Large intestine (tissue), 3 donors: Measurements from ENCODE around the gene TMEM135. TPM values are rescaled to one million over a fixed set of nuclear protein-coding genes. Genes with fewer than 3 reads are reported as not detected.
"Not testable (repeated sequence)": the region's sequence is repeated elsewhere in the genome, so short reads cannot be mapped to it uniquely, and the experiment has no call there.

ENCODE experiments used
- DNase-seq, 2 donors: peaks; one replicate each; pipeline versions ENCODE4 v3.0.0 to v3.0.0-alpha.2; 2013
- H3K27ac ChIP-seq: one replicate; pipeline ENCODE4 v1.5.1; 2013; ENCODE audit warnings: low read length
- H3K27me3 ChIP-seq: 2 replicates; pipeline ENCODE4 v1.6.1; 2013; ENCODE audit warnings: low read length; ENCODE audit not compliant: control insufficient read depth, insufficient read depth
- H3K36me3 ChIP-seq: 2 replicates; pipeline ENCODE4 v1.6.1; 2013; ENCODE audit warnings: low read length; ENCODE audit not compliant: control insufficient read depth, insufficient read depth
- H3K4me1 ChIP-seq: one replicate; pipeline ENCODE4 v1.6.1; 2013; ENCODE audit warnings: low read length; ENCODE audit not compliant: control insufficient read depth, insufficient read depth
- H3K4me3 ChIP-seq: one replicate; pipeline ENCODE4 v1.5.1; 2013; ENCODE audit warnings: low read length
- H3K9me3 ChIP-seq: one replicate; pipeline ENCODE4 v1.6.1; 2013; ENCODE audit warnings: mild to moderate bottlenecking, low read depth, low read length, moderate library complexity; ENCODE audit not compliant: control insufficient read depth
- WGBS: methylation state at CpG from one replicate; pipeline ENCODE4 v1.1.5; 2013; ENCODE audit warnings: low lambda C conversion rate; ENCODE audit not compliant: insufficient coverage; 5-methylcytosine and 5-hydroxymethylcytosine counted together
- polyA plus RNA-seq: library from polyadenylated mRNA; unstranded; fragments of 120-200 nt; gene quantifications from one replicate; pipeline ENCODE4 v1.2.1, GENCODE V29; 2013

The TMEM135 gene
- polyA plus RNA-seq, 1 donor: 19.9 TPM

DNA sequence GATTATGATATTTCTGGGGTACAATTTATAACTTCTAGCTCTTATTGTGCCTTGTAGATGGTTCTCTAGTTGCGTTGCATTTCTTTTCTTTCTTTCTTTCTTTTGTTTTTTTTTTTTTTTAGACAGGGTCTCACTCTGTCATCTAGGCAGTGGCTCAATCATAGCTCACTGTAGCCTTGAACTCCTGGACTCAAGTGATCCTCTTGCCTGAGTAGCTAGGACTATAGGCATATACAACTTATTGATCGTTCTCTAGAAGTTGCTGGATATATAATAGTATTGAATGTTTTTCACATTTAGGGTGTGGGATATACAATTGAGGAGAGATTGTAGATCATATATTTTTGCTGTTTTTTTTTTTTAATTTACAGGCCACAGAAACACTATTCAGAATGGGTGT, 119.2 kb downstream of the TMEM135 start:
- no peak for DNase-seq
- WGBS: 100% methylated on average over 2 of the region's 2 CpGs

DNA sequence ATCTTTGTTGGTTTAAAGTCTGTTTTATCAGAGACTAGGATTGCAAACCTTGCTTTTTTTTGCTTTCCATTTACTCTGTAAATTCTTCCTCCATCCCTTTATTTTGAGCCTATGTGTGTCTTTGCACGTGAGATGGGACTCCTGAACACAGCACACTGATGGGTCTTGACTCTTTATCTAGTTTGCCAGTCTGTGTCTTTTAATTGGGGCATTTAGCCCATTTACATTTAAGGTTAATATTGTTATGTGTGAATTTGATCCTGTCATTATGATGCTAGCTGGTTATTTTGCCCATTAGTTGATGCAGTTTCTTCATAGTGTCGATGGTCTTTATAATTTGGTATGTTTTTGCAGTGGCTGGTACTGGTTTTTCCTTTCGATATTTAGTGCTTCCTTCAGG, 131.3 kb downstream of the TMEM135 start:
- not testable (repeated sequence) for H3K4me3 ChIP-seq, H3K27ac ChIP-seq, H3K4me1 ChIP-seq, H3K36me3 ChIP-seq, H3K9me3 ChIP-seq, DNase-seq, H3K27me3 ChIP-seq
- WGBS: 100% methylated on average over 2 of the region's 3 CpGs

More for the DNA sequence above, 119.2 kb downstream of the TMEM135 start:
- Histone ChIP-seq H3K27ac (no peak overlapping the region), H3K4me3 (no peak overlapping the region), H3K36me3 (no peaks in the 10 kb centered on the region), H3K4me1 (no peaks in the 10 kb centered on the region), H3K27me3 (no peaks in the 10 kb centered on the region), H3K9me3 (no peaks in the 10 kb centered on the region)

DNA sequence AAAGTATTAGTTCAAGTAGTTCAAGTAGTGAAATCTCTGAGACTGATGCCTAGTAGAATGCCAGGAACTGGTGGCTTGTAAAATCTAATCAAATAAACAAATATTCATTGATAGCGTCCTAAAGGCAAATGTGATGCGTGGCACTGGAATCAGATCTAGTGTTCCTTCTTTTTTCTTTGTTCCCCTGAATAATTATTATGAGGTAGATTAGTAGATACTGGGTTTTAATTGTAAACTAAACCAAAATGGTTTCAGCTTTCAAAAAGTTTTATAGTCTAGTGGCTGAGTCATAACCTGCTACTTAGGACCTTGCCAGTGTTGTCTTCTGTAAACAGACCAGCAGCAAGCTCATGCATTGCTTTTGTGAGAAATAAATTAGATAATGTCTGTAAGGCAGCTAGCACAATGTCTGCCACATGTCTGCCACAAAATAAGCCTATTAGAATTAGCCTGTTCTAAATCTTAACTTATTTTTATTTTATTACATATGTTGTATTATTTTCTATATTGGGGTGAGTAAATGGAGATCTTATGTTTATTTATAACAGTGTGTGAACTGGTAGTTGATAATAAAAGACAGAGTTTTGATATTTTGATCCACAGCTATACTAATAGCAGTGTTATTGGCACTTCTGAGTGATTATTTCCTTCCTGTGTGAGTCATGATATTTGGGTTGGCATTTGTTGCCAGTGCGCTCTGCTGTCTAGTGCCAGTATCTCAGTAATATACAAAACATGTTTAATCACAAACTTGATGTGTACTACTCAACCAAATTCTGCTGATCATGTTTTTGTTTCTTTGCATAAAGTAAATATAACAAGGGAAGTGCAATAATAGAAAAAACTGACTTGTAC, 135.7 kb downstream of the TMEM135 start:
- H3K36me3 ChIP-seq: no peaks in the 10 kb centered on the region
- no peak overlapping the region for H3K4me3 ChIP-seq
- H3K9me3 ChIP-seq: peaks cover 3% of the 10 kb centered on the region
- H3K27me3 ChIP-seq: no peaks in the 10 kb centered on the region
- no peak overlapping the region for H3K27ac ChIP-seq
- no peaks in the 10 kb centered on the region for H3K4me1 ChIP-seq
- 94% methylated on average over 2 of the region's 3 CpGs for WGBS
- DNase-seq: no peak

DNA sequence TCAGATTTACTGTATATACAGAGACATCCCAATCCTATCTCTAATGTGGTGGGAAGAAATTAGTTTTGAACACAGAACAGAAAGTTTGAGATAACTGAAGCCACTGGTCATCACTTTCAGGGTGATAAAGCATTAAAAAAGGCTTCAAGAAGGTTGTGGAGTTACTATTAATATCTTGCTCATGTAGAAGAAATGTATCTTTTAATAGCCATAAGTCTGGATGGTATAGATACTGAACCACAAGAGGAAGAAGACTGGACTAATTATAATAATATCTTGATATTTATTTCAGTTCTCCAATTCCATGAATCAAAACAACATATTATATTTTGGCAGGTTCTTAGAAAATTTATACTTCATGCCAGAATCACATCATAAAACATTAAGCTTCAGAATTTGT, 137.1 kb downstream of the TMEM135 start:
- no peaks in the 10 kb centered on the region for H3K36me3 ChIP-seq
- no peaks in the 10 kb centered on the region for H3K27me3 ChIP-seq
- H3K4me3 ChIP-seq: no peak overlapping the region
- H3K27ac ChIP-seq: no peak overlapping the region
- H3K4me1 ChIP-seq: no peaks in the 10 kb centered on the region
- peaks cover 4% of the 10 kb centered on the region for H3K9me3 ChIP-seq
- DNase-seq: no peak

DNA sequence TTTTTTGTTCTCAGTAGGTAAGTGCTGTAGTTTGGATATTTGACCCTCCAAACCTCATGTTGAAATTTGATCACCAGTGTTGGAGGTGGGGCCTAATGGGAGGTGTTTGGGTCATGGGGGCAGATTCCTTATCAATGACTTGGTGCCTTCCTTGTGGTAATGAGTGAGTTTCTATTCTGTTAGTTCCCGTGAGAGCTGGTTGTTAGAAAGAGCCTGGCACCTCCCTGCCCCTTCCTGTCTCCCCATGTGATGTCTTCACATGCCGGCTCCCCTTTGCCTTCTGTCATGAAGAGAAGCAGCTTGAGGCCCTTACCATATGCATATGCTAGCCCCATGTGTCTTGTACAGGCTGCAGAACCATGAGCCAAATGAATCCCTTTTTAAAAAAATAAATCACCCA, 138.3 kb downstream of the TMEM135 start:
- DNase-seq: no peak
- Histone ChIP-seq H3K4me3 (no peak overlapping the region), H3K9me3 (peaks cover 4% of the 10 kb centered on the region), H3K4me1 (no peaks in the 10 kb centered on the region), H3K36me3 (no peaks in the 10 kb centered on the region), H3K27ac (no peak overlapping the region), H3K27me3 (no peaks in the 10 kb centered on the region)
- WGBS: no CpG with 5 or more reads among the region's 2 CpGs

DNA sequence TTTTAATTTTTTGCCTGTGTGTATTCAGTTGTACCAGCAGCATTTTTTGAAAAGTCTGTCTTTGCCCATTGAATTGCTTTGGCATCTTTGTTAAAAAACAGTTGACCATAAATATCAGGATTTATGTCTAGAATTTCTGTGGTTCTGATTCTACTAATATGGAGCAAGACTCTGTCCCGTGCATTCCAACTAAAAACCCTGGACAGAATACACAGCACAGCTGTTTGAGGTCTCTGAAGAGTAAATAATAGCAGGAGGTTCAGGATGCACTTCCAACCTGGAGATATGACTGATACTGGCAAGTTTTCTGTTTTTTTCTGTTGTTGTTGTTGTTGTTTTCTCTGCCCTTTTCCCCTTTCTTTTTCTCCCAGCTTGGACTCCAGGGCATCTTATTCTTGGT, 141.9 kb downstream of the TMEM135 start:
- peaks cover 4% of the 10 kb centered on the region for H3K9me3 ChIP-seq
- no peak for DNase-seq
- H3K4me3 ChIP-seq: no peak overlapping the region
- no CpG with 5 or more reads among the region's 1 CpG for WGBS
- H3K4me1 ChIP-seq: no peaks in the 10 kb centered on the region
- H3K36me3 ChIP-seq: no peaks in the 10 kb centered on the region
- H3K27ac ChIP-seq: no peak overlapping the region
- H3K27me3 ChIP-seq: no peaks in the 10 kb centered on the region

DNA sequence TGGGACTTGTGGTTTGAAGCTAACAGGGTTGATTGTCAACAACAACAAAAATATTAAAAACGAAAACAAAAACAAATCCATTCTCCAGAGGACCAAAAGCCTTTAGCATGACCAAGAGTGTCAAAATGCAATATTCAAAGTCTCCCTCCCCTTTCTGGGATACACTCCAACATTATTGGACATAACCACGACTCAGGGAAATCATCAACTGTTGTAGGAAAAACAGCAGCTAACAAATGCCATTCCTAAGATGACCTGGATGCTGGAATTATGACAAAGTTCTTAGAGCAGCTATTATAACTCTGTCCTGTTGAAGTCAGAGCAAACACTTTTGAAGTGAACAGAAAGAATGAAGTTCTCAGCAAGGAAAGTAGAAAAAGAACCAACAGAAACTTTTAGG, 143.0 kb downstream of the TMEM135 start:
- WGBS: no CpG with 5 or more reads among the region's 2 CpGs
- H3K9me3 ChIP-seq: peaks cover 4% of the 10 kb centered on the region
- H3K27ac ChIP-seq: no peak overlapping the region
- no peaks in the 10 kb centered on the region for H3K4me1 ChIP-seq
- no peaks in the 10 kb centered on the region for H3K36me3 ChIP-seq
- no peak for DNase-seq
- H3K4me3 ChIP-seq: no peak overlapping the region
- no peaks in the 10 kb centered on the region for H3K27me3 ChIP-seq

DNA sequence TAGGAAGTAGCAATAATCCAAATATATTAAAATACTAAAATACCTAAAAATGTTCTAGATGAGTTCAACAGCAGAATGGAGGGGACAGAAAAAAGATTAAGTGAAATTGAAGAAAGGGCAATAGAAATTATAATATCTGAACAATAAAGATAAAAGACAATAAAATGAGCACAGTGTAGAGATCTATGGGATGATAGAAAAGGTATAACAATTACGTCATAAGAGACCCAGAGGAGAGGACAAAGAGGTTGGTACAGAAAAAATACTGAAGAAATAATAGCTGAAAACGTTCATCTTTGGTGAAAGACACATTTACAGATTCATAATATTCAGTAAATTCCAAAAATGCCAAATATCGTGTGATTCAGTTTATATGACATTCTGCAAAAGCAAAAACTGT, 143.4 kb downstream of the TMEM135 start:
- no peaks in the 10 kb centered on the region for H3K36me3 ChIP-seq
- H3K4me1 ChIP-seq: no peaks in the 10 kb centered on the region
- H3K27me3 ChIP-seq: no peaks in the 10 kb centered on the region
- peaks cover 4% of the 10 kb centered on the region for H3K9me3 ChIP-seq
- DNase-seq: no peak
- no peak overlapping the region for H3K27ac ChIP-seq
- 68% methylated on average over 2 of the region's 3 CpGs for WGBS
- no peak overlapping the region for H3K4me3 ChIP-seq

DNA sequence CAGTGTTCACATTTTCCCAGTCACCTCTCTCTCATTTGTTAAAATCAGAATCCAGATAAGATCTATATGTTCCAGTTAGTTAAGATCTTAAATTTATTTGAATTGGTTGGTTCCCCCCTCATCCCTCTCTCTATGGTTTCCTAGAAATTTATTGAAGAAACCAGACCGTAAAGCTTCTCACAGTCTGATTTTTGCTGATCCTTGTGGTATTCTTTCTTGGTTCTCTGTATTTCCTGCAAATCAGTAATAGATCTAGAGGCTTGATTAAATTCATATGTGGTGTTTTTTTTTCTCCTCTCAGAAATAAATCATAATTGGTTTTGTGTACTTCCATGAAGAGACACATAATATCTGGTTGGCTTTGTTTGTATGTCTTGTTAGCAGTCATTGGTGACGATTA, 147.5 kb downstream of the TMEM135 start:
- H3K27me3 ChIP-seq: no peaks in the 10 kb centered on the region
- no peaks in the 10 kb centered on the region for H3K4me1 ChIP-seq
- WGBS: 80% methylated on average over 2 of the region's 2 CpGs
- no peak overlapping the region for H3K4me3 ChIP-seq
- DNase-seq: no peak
- H3K36me3 ChIP-seq: no peaks in the 10 kb centered on the region
- H3K27ac ChIP-seq: no peak overlapping the region
- H3K9me3 ChIP-seq: no peaks in the 10 kb centered on the region

DNA sequence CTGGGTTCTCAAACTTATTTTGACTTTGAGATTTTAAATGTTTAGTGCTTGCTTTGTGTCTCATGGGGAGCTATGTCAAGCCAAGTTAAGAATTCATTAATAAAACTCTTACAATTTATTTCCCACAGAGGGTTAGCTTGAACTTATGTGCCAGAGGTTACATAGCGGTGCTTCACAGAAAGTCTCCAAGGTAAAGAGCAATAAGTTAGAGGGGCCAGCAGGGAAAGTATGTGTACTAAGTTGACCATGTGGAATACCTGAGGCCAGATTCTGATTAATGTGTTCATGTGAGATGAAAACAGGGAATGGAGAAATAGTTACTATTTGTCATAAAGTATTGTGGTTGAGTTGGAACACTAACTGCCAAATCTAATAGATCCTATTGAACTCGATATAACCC, 149.3 kb downstream of the TMEM135 start:
- no peaks in the 10 kb centered on the region for H3K9me3 ChIP-seq
- no peak for DNase-seq
- no peaks in the 10 kb centered on the region for H3K4me1 ChIP-seq
- 100% methylated on average over 1 of the region's 2 CpGs for WGBS
- no peaks in the 10 kb centered on the region for H3K36me3 ChIP-seq
- no peak overlapping the region for H3K27ac ChIP-seq
- no peaks in the 10 kb centered on the region for H3K27me3 ChIP-seq
- H3K4me3 ChIP-seq: no peak overlapping the region

DNA sequence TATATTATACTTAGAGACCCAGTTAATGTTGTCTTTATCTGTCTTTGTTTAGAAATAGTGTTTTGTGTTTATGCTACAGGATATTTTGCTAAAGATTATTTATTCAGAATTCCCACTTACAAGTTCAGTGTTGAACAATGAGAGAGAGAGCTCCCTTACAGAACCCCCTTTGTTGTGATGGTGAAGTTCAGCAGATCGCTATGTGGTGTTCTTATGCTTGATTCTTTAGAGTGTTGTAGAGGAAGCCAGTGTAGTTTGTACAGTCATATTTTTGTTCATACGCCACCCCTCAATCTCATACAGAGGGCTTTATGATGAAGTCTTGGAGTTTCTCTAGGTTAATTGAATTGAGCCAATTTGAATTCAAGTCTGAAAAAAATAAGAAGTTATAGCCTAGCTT, 150.2 kb downstream of the TMEM135 start:
- no peak overlapping the region for H3K27ac ChIP-seq
- no peaks in the 10 kb centered on the region for H3K36me3 ChIP-seq
- 100% methylated on average over 1 of the region's 2 CpGs for WGBS
- H3K27me3 ChIP-seq: no peaks in the 10 kb centered on the region
- H3K9me3 ChIP-seq: no peaks in the 10 kb centered on the region
- DNase-seq: no peak
- no peaks in the 10 kb centered on the region for H3K4me1 ChIP-seq
- H3K4me3 ChIP-seq: no peak overlapping the region
